GM10266 (cell line): ENCODE results near the gene ITGA5.

Source experiments
- DNase-seq: peaks from one replicate; pipeline ENCODE4 v3.0.0; 2012; ENCODE audit errors: extremely low spot score
- TF ChIP-seq, protein P1 (sequence below): IDR thresholded peaks from 2 replicates; pipeline ENCODE4 v1.5.1; 2012; ENCODE audit warnings: mild to moderate bottlenecking, low read depth; ENCODE audit not compliant: control insufficient read depth, insufficient read depth; ENCODE audit errors: missing control alignments

The ITGA5 gene

GRCh38 chr12:54419088-54419887, at the start of gene ITGA5:
ITGA5 (minus strand) TSS chr12:54419266; CDS start chr12:54419198, 68 bp downstream.
- DNase-seq: no peak
- TF ChIP-seq, protein P1, sequence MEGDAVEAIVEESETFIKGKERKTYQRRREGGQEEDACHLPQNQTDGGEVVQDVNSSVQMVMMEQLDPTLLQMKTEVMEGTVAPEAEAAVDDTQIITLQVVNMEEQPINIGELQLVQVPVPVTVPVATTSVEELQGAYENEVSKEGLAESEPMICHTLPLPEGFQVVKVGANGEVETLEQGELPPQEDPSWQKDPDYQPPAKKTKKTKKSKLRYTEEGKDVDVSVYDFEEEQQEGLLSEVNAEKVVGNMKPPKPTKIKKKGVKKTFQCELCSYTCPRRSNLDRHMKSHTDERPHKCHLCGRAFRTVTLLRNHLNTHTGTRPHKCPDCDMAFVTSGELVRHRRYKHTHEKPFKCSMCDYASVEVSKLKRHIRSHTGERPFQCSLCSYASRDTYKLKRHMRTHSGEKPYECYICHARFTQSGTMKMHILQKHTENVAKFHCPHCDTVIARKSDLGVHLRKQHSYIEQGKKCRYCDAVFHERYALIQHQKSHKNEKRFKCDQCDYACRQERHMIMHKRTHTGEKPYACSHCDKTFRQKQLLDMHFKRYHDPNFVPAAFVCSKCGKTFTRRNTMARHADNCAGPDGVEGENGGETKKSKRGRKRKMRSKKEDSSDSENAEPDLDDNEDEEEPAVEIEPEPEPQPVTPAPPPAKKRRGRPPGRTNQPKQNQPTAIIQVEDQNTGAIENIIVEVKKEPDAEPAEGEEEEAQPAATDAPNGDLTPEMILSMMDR: no peak

GRCh38 chr12:54465857-54466523, 46.9 kb upstream of the ITGA5 start:
- DNase-seq: no peak
- TF ChIP-seq, protein P1: no peak

DNA sequence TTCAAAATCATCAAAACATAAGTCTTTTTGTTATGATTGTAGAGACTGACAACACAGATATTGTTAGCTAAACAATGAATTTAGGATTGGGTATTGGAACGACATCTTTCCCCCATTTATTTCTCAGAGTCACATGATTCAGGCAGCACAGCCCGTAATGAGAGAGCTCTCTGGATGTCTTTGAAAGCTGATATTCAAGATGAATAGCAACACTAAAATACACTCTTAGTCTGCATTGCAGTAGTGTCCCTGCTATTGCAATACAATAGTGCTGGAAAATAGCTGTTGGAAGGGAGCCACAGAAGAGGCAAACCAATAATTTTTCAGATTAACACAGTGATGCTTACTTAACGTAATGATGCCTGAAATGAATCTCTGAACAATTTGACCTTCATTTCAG, 44.4 kb upstream of the ITGA5 start:
- TF ChIP-seq, protein P1: no peak
- DNase-seq: no peak

DNA sequence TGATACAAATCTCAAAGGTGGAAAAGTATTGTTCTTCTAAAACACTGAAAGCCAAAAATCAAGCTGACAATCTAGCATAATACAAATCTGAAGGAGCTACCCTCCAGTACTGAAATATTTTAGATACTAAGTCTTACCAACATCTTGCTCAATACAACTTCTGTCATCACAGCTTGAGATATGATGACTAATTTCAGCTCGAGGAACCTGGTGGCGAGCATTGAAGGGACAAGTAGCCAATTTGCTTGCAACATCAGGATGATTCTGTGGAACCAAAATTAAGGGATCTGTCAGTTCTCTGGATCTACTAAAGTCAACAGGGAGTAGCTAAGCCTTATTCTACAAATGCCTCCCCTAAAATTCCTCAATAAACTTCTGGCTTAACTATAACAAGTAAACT, 44.0 kb upstream of the ITGA5 start:
- TF ChIP-seq, protein P1: no peak

GRCh38 chr12:54460317-54460923, 41.4 kb upstream of the ITGA5 start:
- no peak for DNase-seq
- TF ChIP-seq, protein P1: no peak

More for the DNA sequence above, 44.0 kb upstream of the ITGA5 start:
- no peak for DNase-seq

DNA sequence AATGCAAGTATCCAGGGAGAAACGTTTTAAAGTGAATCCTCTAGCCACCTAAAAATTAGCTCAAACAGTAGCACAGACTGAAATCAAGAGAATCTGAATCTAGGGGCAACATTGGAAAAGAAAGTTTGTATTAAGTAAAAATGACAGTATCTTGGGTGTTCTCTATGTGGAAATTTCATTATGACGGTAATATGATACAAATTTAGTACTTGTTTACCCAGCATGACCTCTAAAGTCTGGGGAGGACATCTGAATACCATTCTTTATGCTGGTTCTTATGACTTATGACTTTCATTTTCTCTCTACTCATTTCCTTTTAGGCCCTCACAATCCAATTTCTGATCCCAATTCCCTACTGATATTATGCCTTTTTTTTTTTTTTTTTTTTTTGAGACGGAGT, 40.3 kb upstream of the ITGA5 start:
- no peak for DNase-seq
- TF ChIP-seq, protein P1: no peak
